DND-41 (cell line): ENCODE measurements around the gene XXYLT1.
A peak's percentile ranks its signal among the peaks of the same experiment; 100 is the strongest.
"Not testable (repeated sequence)": the region's sequence is repeated elsewhere in the genome, so short reads cannot be mapped to it uniquely, and the experiment has no call there.

Source experiments
- ATAC-seq: fragments of 200-7000 bp; cut with Tn5 transposase; 3 replicates; pipeline ENCODE4 v1.9.1; 2021; ENCODE audit warnings: low read depth; ENCODE audit not compliant: insufficient read depth
- DNase-seq: peaks from one replicate; pipeline ENCODE4 v3.0.0-alpha.2; 2020
- H2AFZ ChIP-seq: 2 replicates; pipeline ENCODE4 v1.6.0; 2012; ENCODE audit warnings: low read depth, low read length
- H3K27ac ChIP-seq: 2 replicates; pipeline ENCODE4 v1.5.1; 2012; ENCODE audit warnings: low read length, inconsistent platforms
- H3K27me3 ChIP-seq: fragments of 200-600 bp; sonication (generic); 2 replicates; pipeline ENCODE4 v1.6.0; 2012; ENCODE audit warnings: low read length, mild to moderate bottlenecking, inconsistent platforms; ENCODE audit not compliant: insufficient read depth, poor library complexity
- H3K36me3 ChIP-seq: 2 replicates; pipeline ENCODE4 v1.5.1; 2012; ENCODE audit warnings: low read length, inconsistent platforms; ENCODE audit not compliant: insufficient read depth
- H3K4me1 ChIP-seq: 2 replicates; pipeline ENCODE4 v1.5.1; 2012; ENCODE audit warnings: mild to moderate bottlenecking, low read length; ENCODE audit not compliant: insufficient read depth
- H3K4me2 ChIP-seq: 2 replicates; pipeline ENCODE4 v1.6.0; 2012; ENCODE audit warnings: mild to moderate bottlenecking, moderate library complexity, low read length, inconsistent platforms; ENCODE audit not compliant: insufficient read depth
- H3K4me3 ChIP-seq, 2 experiments: fragments of 200-600 bp in 1 of 2; shearing (Covaris generic) in 1 of 2; 2 replicates each; pipeline ENCODE4 v1.5.1; 2012 to 2016; ENCODE audit warnings: inconsistent platforms in 2 of 2, low read length in 2 of 2, mild to moderate bottlenecking in 2 of 2, low read depth in 1 of 2, moderate library complexity in 1 of 2
- H3K79me2 ChIP-seq: 2 replicates; pipeline ENCODE4 v1.6.0; 2012; ENCODE audit warnings: low read length, inconsistent platforms; ENCODE audit not compliant: insufficient read depth
- H3K9ac ChIP-seq: 2 replicates; pipeline ENCODE4 v1.6.0; 2012; ENCODE audit warnings: low read depth, mild to moderate bottlenecking, inconsistent platforms, low read length, moderate library complexity
- H3K9me3 ChIP-seq: 2 replicates; pipeline ENCODE4 v1.5.1; 2012; ENCODE audit warnings: low read length, moderate library complexity, mild to moderate bottlenecking, inconsistent platforms; ENCODE audit not compliant: insufficient read depth, severe bottlenecking
- H4K20me1 ChIP-seq: 2 replicates; pipeline ENCODE4 v1.6.0; 2012; ENCODE audit warnings: low read length; ENCODE audit not compliant: insufficient read depth
- CTCF ChIP-seq: IDR thresholded peaks from 2 replicates; pipeline ENCODE4 v1.5.1; 2012; ENCODE audit warnings: borderline replicate concordance, low read length, moderate library complexity, mild to moderate bottlenecking; ENCODE audit not compliant: poor library complexity, severe bottlenecking; ENCODE audit errors: extremely low read depth
- EZH2 ChIP-seq: IDR thresholded peaks from 3 replicates; pipeline ENCODE4 v1.6.1; 2012; ENCODE audit warnings: borderline replicate concordance, low read depth, mild to moderate bottlenecking, moderate library complexity, low read length, inconsistent platforms; ENCODE audit not compliant: severe bottlenecking

XXYLT1 gene

DNA sequence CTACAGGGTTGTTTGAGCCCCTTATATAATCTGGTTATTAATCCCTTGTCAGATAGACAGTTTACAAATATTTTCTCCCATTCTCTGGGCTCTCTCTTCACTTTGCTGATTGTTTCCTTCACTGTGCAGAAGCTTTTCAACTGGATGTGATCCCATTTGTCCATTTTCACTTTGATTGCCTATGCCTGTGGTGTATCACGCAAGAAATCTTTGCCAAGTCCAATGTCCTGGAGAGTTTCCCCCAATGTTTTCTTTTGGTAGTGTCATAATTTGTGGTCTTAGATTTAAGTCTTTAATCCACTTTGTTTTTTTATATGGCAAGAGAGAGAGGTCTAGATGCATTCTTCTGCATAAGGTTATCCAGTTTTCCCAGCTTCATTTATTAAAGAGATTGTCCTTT is 40.7 kb downstream of the XXYLT1 start:
- Histone ChIP-seq H3K4me2 (no peak overlapping the region), H3K79me2 (no peaks in the 10 kb centered on the region), H3K27me3 (no peaks in the 10 kb centered on the region), H3K27ac (no peak overlapping the region), H3K9ac (no peak overlapping the region), H4K20me1 (0 out of 2 replicates have a peak, but pooled peaks cover 11% of the 10 kb centered on the region), H2AFZ (no peak overlapping the region), H3K9me3 (no peaks in the 10 kb centered on the region), H3K36me3 (peaks cover 14% of the 10 kb centered on the region), H3K4me3 (no peak overlapping the region), H3K4me1 (no peaks in the 10 kb centered on the region)
- TF ChIP-seq EZH2 (no peak), CTCF (no peak)
- ATAC-seq, result no peak
- no peak for DNase-seq

DNA sequence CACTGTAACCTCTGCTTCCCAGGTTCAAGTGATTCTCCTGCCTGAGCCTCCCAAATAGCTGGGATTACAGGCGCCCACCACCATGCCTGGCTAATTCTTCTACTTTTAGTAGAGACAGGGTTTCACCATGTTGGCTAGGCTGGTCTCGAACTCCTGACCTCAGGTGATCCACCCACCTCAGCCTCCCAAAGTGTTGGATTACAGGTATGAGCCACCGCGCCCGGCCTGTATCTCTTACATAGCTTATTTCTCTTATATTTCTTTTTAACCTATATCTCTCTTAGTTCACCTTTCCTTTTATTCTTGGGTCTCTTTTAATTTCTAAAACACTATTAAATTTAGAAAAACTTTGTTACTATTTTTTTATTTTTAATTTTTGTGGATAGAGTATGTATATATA is 42.1 kb downstream of the XXYLT1 start:
- not testable (repeated sequence) for H3K4me1 ChIP-seq, H3K4me2 ChIP-seq, H3K27me3 ChIP-seq, H3K9me3 ChIP-seq, H3K27ac ChIP-seq, ATAC-seq, H3K4me3 ChIP-seq, H3K79me2 ChIP-seq, DNase-seq, H2AFZ ChIP-seq, H3K9ac ChIP-seq
- H3K36me3 ChIP-seq, result peaks cover 23% of the 10 kb centered on the region
- H4K20me1 ChIP-seq, result 0 out of 2 replicates have a peak, but pooled peaks cover 12% of the 10 kb centered on the region

GRCh38 chr3:195227871-195228270 is 43.1 kb downstream of the XXYLT1 start:
- ATAC-seq (no peak), DNase-seq (no peak)
- Histone ChIP-seq H3K27ac (no peak overlapping the region), H3K36me3 (peaks cover 23% of the 10 kb centered on the region), H3K79me2 (no peaks in the 10 kb centered on the region), H3K9me3 (no peaks in the 10 kb centered on the region), H3K27me3 (no peaks in the 10 kb centered on the region), H3K9ac (no peak overlapping the region), H3K4me3 (no peak overlapping the region), H4K20me1 (0 out of 2 replicates have a peak, but pooled peaks cover 12% of the 10 kb centered on the region), H3K4me1 (no peaks in the 10 kb centered on the region), H2AFZ (no peak overlapping the region), H3K4me2 (no peak overlapping the region)
- TF ChIP-seq CTCF (no peak), EZH2 (no peak)

- Histone ChIP-seq H3K36me3 (peaks cover 23% of the 10 kb centered on the region), H3K4me2 (no peak overlapping the region), H3K27me3 (no peaks in the 10 kb centered on the region), H3K79me2 (no peaks in the 10 kb centered on the region), H3K9ac (no peak overlapping the region), H2AFZ (no peak overlapping the region), H3K9me3 (no peaks in the 10 kb centered on the region), H4K20me1 (peaks cover 12% of the 10 kb centered on the region; the same call in 1 of the 2 replicates), H3K4me1 (no peaks in the 10 kb centered on the region), H3K27ac (no peak overlapping the region), H3K4me3 (no peak overlapping the region)
- TF ChIP-seq EZH2, result no peak
- peak; percentile 47 for TF ChIP-seq CTCF
- ATAC-seq (peak; percentile 83), DNase-seq (peak; percentile 26)
These were observed 44.0 kb downstream of the XXYLT1 start for GRCh38 chr3:195226900-195227447.
